Gastrocnemius medialis (tissue), 4 donors: ENCODE measurements around the gene PPM1L.

Experiments
- POLR2A ChIP-seq, 2 donors: fragments of 450-650 bp; IDR thresholded peaks; one replicate each; pipeline ENCODE4 v1.6.1; 2017; ENCODE audit warnings: antibody characterized with exemption in 2 of 2, mild to moderate bottlenecking in 2 of 2, moderate library complexity in 2 of 2
- TF ChIP-seq, protein P1 (sequence below), 5 experiments: fragments of 450-650 bp in 3 of 5; fragments of 200-600 bp in 2 of 5; sonication (generic) in 2 of 5; IDR thresholded peaks in 4 of 5; conservative IDR thresholded peaks in 1 of 5; 1 replicate in 4 of 5; 2 replicates in 1 of 5; pipeline ENCODE4 v1.5.1; 2016 to 2019; ENCODE audit warnings: antibody characterized with exemption in 5 of 5, mild to moderate bottlenecking in 3 of 5, moderate library complexity in 3 of 5

DNA sequence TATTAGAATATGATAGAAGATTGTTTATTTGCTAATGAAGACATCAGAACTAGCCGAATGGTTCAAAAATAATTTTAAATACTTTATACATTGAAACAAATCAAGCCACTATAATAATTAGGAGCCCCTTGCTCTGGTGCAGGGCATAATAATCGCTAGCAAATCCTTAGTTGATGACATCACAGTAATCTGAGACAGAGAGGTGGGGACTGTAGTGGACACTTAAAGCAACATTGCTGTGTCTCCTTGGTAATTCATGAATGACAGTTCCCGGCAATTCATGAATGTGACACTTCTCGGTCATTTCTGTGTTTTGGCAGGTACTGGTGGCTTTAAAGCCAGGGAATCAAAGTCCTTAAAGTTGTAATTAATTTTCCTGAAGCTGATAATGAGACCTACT is 114.3 kb downstream of the PPM1L start:
- TF ChIP-seq, protein P1, sequence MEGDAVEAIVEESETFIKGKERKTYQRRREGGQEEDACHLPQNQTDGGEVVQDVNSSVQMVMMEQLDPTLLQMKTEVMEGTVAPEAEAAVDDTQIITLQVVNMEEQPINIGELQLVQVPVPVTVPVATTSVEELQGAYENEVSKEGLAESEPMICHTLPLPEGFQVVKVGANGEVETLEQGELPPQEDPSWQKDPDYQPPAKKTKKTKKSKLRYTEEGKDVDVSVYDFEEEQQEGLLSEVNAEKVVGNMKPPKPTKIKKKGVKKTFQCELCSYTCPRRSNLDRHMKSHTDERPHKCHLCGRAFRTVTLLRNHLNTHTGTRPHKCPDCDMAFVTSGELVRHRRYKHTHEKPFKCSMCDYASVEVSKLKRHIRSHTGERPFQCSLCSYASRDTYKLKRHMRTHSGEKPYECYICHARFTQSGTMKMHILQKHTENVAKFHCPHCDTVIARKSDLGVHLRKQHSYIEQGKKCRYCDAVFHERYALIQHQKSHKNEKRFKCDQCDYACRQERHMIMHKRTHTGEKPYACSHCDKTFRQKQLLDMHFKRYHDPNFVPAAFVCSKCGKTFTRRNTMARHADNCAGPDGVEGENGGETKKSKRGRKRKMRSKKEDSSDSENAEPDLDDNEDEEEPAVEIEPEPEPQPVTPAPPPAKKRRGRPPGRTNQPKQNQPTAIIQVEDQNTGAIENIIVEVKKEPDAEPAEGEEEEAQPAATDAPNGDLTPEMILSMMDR (IDR thresholded peaks at IDR 0.05 in 4 of 5, conservative IDR thresholded peaks at IDR 0.05 in 1 of 5) = no peak
- no peak for TF ChIP-seq POLR2A (IDR thresholded peaks at IDR 0.05)
